OCI-LY1 (cell line): ENCODE data around the gene UBE4B.

Source experiments
- CTCF ChIP-seq: fragments of 200-600 bp; sonication (generic), shearing (Covaris generic); IDR thresholded peaks from 2 replicates; pipeline ENCODE4 v1.5.1; 2017; ENCODE audit warnings: mild to moderate bottlenecking, antibody characterized with exemption, low read length, moderate library complexity, mixed read lengths
- EZH2 ChIP-seq: fragments of 200-600 bp; sonication (generic), shearing (Covaris generic); IDR thresholded peaks from 2 replicates; pipeline ENCODE4 v1.8.0; 2017; ENCODE audit warnings: borderline replicate concordance, mixed run types, mild to moderate bottlenecking, antibody characterized with exemption, low read length, moderate library complexity, mixed read lengths

DNA sequence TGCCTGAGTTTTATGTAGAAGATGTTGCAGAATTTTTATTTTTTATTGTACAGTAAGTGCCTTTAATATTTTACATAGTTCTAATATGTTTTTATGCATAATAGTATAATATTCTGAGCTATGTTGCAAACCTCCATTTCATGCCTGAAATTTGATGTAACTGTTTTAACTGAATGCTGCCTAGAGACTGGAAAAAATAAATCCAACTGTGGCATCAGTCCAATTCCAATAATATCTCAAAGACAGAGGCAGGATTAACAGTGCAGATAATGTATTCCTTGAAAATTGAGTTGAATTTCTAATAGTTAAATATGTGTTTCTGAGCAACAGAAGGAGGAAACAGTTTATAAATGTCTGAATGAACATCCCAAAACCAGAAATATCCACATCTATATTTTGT, 116.5 kb downstream of the UBE4B start:
- TF ChIP-seq CTCF (no peak), EZH2 (no peak)
